ENCODE results near the gene IRF2.
A peak's percentile ranks its signal among the peaks of the same experiment; 100 is the strongest.

Gene IRF2

GRCh38 chr4:184476695-184477094 is 2.3 kb upstream of the IRF2 start:
- H3K4me3 ChIP-seq (ENCODE audit: control insufficient read depth, low read depth, low read length), result no peak overlapping the region
- no peak for DNase-seq (ENCODE audit: low read depth)
- TF ChIP-seq CTCF (conservative IDR thresholded peaks at IDR 0.05; ENCODE audit: control insufficient read depth, insufficient read depth, low read depth, low read length), result no peak

- no peak for TF ChIP-seq CTCF (conservative IDR thresholded peaks at IDR 0.05; ENCODE audit: control insufficient read depth, insufficient read depth, low read depth, low read length)
- no peak for DNase-seq (ENCODE audit: low read depth)
- peak overlapping the region; percentile 74 for H3K4me3 ChIP-seq (ENCODE audit: control insufficient read depth, low read depth, low read length)
Observed at GRCh38 chr4:184475498-184475897, 1.1 kb upstream of the IRF2 start.

- TF ChIP-seq CTCF (conservative IDR thresholded peaks at IDR 0.05; ENCODE audit: control insufficient read depth, insufficient read depth, low read depth, low read length), result no peak
- peak overlapping the region; percentile 74 for H3K4me3 ChIP-seq (ENCODE audit: control insufficient read depth, low read depth, low read length)
- DNase-seq (ENCODE audit: low read depth), result peak; percentile 65
Observed at GRCh38 chr4:184475096-184475461, 729 bp upstream of the IRF2 start.

GRCh38 chr4:184473499-184474262 is 669 bp downstream of the IRF2 start:
- H3K4me3 ChIP-seq (ENCODE audit: control insufficient read depth, low read depth, low read length), result peak overlapping the region; percentile 72
- peak; percentile 30 for DNase-seq (ENCODE audit: low read depth)
- TF ChIP-seq CTCF (conservative IDR thresholded peaks at IDR 0.05; ENCODE audit: control insufficient read depth, insufficient read depth, low read depth, low read length), result no peak

GRCh38 chr4:184472614-184473498 is 1.5 kb downstream of the IRF2 start:
- peak overlapping the region; percentile 72 for H3K4me3 ChIP-seq (ENCODE audit: control insufficient read depth, low read depth, low read length)
- DNase-seq (ENCODE audit: low read depth), result peak; percentile 45
- no peak for TF ChIP-seq CTCF (conservative IDR thresholded peaks at IDR 0.05; ENCODE audit: control insufficient read depth, insufficient read depth, low read depth, low read length)

- no peak for TF ChIP-seq CTCF (conservative IDR thresholded peaks at IDR 0.05; ENCODE audit: control insufficient read depth, insufficient read depth, low read depth, low read length)
- DNase-seq (ENCODE audit: low read depth), result peak; percentile 37
Observed at GRCh38 chr4:184471881-184472613, 2.3 kb downstream of the IRF2 start.

More at GRCh38 chr4:184471881-184472613, 2.3 kb downstream of the IRF2 start:
- H3K4me3 ChIP-seq (ENCODE audit: control insufficient read depth, low read depth, low read length), result peak overlapping the region; percentile 72
